ENCODE data around the gene TNS3.

GRCh38 chr7:47361236-47361635 lies 220.7 kb downstream of the TNS3 start:
- TF ChIP-seq, protein P1, sequence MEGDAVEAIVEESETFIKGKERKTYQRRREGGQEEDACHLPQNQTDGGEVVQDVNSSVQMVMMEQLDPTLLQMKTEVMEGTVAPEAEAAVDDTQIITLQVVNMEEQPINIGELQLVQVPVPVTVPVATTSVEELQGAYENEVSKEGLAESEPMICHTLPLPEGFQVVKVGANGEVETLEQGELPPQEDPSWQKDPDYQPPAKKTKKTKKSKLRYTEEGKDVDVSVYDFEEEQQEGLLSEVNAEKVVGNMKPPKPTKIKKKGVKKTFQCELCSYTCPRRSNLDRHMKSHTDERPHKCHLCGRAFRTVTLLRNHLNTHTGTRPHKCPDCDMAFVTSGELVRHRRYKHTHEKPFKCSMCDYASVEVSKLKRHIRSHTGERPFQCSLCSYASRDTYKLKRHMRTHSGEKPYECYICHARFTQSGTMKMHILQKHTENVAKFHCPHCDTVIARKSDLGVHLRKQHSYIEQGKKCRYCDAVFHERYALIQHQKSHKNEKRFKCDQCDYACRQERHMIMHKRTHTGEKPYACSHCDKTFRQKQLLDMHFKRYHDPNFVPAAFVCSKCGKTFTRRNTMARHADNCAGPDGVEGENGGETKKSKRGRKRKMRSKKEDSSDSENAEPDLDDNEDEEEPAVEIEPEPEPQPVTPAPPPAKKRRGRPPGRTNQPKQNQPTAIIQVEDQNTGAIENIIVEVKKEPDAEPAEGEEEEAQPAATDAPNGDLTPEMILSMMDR (IDR thresholded peaks at IDR 0.05; ENCODE audit: extremely low read depth in 1 of 2, insufficient read depth in 1 of 2, low read depth in 1 of 2, low read length in 2 of 2), result no peak
- TF ChIP-seq POLR2A (IDR thresholded peaks at IDR 0.05; ENCODE audit: low read depth, low read length), result no peak
- no peak for TF ChIP-seq EZH2 (IDR thresholded peaks at IDR 0.05; ENCODE audit: borderline replicate concordance, low read depth, low read length, severe bottlenecking)
- no peak for TF ChIP-seq FOS (IDR thresholded peaks at IDR 0.05; ENCODE audit: borderline replicate concordance, insufficient read depth, low read length)

Data from endothelial cell of umbilical vein (primary cell).